ENCODE results near the gene CYB561A3.

DNA sequence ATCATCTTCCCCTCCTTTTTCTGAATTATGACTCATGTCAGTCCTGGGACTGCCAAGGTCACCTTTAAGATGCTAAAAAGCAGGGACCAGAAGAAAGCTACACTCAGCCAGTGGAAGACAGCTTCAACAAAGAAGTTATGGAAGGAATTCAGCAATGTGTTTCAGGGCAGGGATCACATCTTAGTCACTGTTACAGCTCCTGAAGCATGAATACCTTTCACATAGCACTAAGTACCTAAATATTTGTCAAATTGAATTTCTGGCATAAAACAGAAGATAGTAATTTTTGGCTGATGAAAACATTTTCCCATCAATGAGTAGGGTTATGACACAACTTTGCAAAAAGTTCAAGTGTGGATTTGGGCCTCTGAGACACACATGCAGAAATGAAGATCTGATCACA is 34.0 kb downstream of the CYB561A3 start:
- no peak for TF ChIP-seq CTCF (IDR thresholded peaks at IDR 0.05)
- no peak for TF ChIP-seq EZH2 (IDR thresholded peaks at IDR 0.05; ENCODE audit: borderline replicate concordance, insufficient read depth, low read depth, low read length, poor library complexity, severe bottlenecking)

Measured in B cell (primary cell).